GM12873 (cell line): Measurements from ENCODE around the gene EPGN.

Experiments
- TF ChIP-seq, protein P1 (sequence below): IDR thresholded peaks from 2 replicates; pipeline ENCODE4 v1.5.1; 2012; ENCODE audit warnings: low read depth, mild to moderate bottlenecking, moderate library complexity, low read length, control low read depth; ENCODE audit not compliant: insufficient read depth; ENCODE audit errors: missing control alignments

EPGN gene

DNA sequence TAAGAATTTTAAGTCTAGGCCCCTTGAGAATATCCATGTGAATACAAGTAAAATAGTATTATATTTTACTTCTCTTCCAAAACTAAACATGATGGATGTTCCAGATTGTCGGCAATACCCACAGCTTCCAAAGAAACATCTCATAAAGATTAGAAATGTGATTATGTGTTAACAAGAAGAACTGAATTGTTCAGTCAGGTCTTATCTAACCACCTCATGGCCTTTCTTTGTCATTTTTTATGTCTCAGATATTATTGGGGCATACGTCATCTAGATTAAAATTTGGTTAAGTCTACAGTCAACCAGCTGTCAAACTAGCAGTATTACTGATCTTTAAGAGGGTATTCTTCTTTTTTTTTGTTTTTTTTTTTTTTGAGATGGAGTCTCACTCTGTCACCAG lies 10.0 kb downstream of the EPGN start:
- TF ChIP-seq, protein P1, sequence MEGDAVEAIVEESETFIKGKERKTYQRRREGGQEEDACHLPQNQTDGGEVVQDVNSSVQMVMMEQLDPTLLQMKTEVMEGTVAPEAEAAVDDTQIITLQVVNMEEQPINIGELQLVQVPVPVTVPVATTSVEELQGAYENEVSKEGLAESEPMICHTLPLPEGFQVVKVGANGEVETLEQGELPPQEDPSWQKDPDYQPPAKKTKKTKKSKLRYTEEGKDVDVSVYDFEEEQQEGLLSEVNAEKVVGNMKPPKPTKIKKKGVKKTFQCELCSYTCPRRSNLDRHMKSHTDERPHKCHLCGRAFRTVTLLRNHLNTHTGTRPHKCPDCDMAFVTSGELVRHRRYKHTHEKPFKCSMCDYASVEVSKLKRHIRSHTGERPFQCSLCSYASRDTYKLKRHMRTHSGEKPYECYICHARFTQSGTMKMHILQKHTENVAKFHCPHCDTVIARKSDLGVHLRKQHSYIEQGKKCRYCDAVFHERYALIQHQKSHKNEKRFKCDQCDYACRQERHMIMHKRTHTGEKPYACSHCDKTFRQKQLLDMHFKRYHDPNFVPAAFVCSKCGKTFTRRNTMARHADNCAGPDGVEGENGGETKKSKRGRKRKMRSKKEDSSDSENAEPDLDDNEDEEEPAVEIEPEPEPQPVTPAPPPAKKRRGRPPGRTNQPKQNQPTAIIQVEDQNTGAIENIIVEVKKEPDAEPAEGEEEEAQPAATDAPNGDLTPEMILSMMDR, result no peak

DNA sequence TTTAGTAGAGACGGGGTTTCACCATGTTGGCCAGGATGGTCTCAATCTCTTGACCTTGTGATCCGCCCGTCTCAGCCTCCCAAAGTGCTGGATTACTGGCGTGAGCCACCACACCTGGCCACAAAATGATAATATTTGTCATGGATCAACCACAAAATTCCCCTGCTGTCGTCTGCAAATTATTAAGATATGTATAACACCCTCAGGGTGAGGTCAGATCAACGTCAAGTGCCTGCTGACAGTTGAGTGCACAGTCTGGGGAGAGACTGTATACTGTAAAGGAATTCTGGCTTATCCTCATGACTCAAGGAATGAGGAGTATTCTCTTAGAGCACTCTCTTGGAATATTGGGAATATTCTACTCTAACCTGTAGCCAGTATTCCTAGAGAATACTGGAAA lies 11.2 kb downstream of the EPGN start:
- TF ChIP-seq, protein P1, result no peak

DNA sequence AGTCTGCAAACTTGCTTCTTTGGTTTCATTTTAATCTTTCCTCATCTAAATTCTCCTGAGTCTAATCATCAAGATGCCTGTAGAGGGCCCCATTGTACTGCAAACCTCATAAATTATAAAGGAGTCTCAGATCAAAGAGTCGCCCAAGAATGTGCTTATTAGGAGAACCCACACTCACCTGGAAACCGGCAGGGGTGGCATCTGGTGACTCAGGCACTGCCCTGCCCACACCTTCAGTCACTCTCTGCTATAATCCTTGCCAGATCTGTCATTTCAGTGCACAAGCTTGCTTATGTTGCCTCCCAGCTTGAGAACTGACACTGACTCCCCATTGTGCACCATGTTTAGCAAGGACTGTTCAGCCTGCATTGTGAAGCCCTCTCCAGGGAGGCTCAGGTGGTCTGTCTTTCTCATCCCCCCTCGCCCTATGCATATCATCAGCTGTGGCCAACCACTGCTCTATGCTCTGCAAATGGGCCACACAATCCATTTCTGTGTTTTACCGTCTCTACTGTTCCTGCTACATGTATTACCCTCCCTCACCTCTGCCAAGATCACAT lies 12.4 kb downstream of the EPGN start:
- TF ChIP-seq, protein P1, result peak; percentile 46

DNA sequence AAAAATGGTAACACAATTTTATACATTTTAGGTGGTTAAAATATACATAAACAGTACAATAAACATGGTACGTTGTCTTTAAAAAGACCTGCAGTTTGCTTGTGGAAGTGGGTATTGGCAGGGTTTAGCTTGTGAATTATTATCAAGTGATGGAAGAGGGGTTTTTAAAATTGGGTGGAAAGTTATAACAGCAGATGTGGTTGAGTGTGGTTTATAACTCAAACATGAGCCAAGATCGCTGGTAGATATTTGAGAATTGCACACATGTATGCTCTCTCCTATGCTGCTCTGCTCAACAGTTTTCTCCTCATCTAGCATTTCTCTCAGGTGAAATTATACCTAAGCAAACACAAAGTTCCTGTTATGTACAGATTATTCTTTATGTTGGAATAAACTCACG lies 14.0 kb downstream of the EPGN start:
- TF ChIP-seq, protein P1, result no peak

DNA sequence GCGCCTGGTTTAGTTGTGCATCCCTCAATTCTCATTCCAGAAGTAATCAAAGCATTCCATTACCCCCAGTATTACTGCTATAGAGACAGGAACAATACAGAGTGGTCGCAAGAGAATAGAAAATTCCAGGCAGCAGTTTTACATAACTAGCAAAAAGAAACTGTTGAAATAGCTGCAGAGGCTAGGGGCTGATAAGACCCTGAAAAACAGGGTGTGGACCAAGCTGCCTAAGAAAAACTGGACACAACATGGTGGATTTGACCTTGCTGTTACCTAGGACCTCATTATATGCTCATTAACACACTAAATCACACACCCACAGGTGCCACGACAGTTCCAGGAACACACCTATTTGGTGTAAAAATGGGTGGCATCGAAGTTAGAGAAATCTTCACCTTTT lies 15.4 kb downstream of the EPGN start:
- TF ChIP-seq, protein P1, result no peak

DNA sequence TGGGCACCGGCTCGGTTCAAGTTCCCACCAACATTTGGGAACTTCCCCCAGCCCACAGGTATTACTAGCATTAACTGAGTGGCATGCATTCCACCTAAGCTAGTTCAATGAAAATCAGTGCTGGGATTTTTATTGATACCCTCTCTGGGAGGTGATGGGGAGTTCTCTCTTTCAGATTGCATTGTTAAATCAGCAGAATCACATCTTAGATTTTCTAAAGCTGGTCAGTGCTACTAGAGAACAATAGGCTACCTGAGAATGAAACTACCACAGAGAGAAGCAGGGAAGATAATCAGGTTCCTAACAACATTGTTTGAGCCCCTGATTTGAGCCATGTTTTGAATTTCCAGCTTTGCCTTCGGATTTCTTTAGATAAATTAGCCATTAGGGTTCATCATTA lies 16.0 kb downstream of the EPGN start:
- TF ChIP-seq, protein P1, result no peak

DNA sequence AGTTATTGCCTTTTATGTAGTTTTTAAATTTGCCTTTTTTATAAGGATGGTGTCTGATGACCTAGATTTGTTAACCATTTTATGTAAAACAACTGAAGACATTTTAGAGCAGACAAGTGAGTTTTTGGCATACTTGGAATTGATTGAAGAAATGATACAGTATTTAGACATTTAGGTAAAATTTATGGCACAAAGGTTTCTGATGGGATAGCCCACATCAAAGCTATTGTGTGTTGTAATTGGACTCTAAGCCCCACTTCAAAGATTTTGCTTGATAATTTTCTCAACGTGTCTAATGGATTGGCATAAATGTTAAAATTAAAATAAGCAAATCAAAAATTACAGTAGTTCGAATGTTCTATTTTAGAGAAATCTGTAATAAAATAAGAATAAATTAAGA lies 17.6 kb downstream of the EPGN start:
- TF ChIP-seq, protein P1, result no peak
